GM12892 (cell line): ENCODE measurements around the gene CACNA2D3.

Experiments used
- POLR2A ChIP-seq: IDR thresholded peaks from 2 replicates; pipeline ENCODE4 v1.6.1; 2011; ENCODE audit warnings: low read depth, low read length, control low read depth
- POLR2AphosphoS5 ChIP-seq: IDR thresholded peaks from 2 replicates; pipeline ENCODE4 v1.6.1; 2011; ENCODE audit warnings: low read depth, low read length, control low read depth

- TF ChIP-seq POLR2A = no peak
- TF ChIP-seq POLR2AphosphoS5 = no peak
Observed at GRCh38 chr3:55006244-55006676, 883.9 kb downstream of the CACNA2D3 start.
